Stomach smooth muscle (tissue), 2 donors: ENCODE results near the gene MYH2.

Experiments used
- H3K27ac ChIP-seq: one replicate; pipeline ENCODE4 v1.7.0; 2013; ENCODE audit warnings: mild to moderate bottlenecking, low read length, inconsistent platforms
- H3K27me3 ChIP-seq, 2 donors: one replicate each; pipeline ENCODE4 v1.7.0; 2013; ENCODE audit warnings: low read length in 2 of 2; ENCODE audit not compliant: insufficient read depth in 2 of 2, control insufficient read depth in 1 of 2
- H3K36me3 ChIP-seq, 2 donors: one replicate each; pipeline ENCODE4 v1.7.0; 2013; ENCODE audit warnings: low read length in 2 of 2; ENCODE audit not compliant: control insufficient read depth in 2 of 2, insufficient read depth in 2 of 2
- H3K4me1 ChIP-seq: one replicate; pipeline ENCODE4 v1.7.0; 2013; ENCODE audit warnings: low read length; ENCODE audit not compliant: control insufficient read depth, insufficient read depth
- H3K4me3 ChIP-seq, 2 donors: one replicate each; pipeline ENCODE4 v1.7.0; 2013; ENCODE audit warnings: low read length in 2 of 2
- H3K9ac ChIP-seq, 2 donors: one replicate each; pipeline ENCODE4 v1.7.0; 2013; ENCODE audit warnings: low read length in 2 of 2, mild to moderate bottlenecking in 1 of 2
- H3K9me3 ChIP-seq, 2 donors: one replicate each; pipeline ENCODE4 v1.7.0; 2013; ENCODE audit warnings: low read length in 2 of 2; ENCODE audit not compliant: control insufficient read depth in 2 of 2
- donor health status: healthy.
- donor health status: Pancreatic carcinoma.

MYH2 gene

GRCh38 chr17:10549096-10549842 is at the start of gene MYH2:
Gene MYH2 (minus strand): TSS chr17:10549658. CDS start chr17:10547920, 1,738 bp downstream.
- Histone ChIP-seq H3K4me3 (no peak within 1 kb of the TSS), H3K36me3 (no peaks in the 10 kb centered on the region), H3K27me3 (no peaks in the 10 kb centered on the region), H3K27ac (no peak within 1 kb of the TSS), H3K9ac (no peak within 1 kb of the TSS), H3K4me1 (no peaks in the 10 kb centered on the region), H3K9me3 (no peaks in the 10 kb centered on the region)

DNA sequence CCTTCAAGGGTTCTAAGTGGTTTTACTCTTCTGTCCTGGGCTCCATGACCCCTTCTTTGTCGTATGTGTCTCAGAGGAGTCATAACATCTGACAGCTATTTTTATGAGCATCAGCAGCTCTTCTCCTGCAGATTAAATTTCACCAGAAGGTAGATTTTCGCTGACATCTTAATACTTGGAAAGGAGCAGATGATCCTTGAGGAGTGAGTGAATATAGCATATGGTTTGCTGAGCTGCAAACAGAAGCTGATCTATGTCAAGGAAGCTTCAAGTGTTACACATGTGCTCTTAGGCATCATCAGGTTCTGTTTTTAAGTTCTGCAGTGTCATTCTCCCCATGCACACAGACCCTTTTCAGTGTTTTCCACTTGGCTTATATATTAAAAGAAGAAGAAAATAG is 49.2 kb upstream of the MYH2 start:
- Histone ChIP-seq H3K27ac (no peak overlapping the region), H3K4me1 (no peaks in the 10 kb centered on the region), H3K9ac (no peak overlapping the region), H3K4me3 (no peak overlapping the region), H3K27me3 (peaks cover 0 to 14% of the 10 kb centered on the region in 2 donors), H3K9me3 (peaks cover 0 to 8% of the 10 kb centered on the region in 2 donors), H3K36me3 (no peaks in the 10 kb centered on the region)

DNA sequence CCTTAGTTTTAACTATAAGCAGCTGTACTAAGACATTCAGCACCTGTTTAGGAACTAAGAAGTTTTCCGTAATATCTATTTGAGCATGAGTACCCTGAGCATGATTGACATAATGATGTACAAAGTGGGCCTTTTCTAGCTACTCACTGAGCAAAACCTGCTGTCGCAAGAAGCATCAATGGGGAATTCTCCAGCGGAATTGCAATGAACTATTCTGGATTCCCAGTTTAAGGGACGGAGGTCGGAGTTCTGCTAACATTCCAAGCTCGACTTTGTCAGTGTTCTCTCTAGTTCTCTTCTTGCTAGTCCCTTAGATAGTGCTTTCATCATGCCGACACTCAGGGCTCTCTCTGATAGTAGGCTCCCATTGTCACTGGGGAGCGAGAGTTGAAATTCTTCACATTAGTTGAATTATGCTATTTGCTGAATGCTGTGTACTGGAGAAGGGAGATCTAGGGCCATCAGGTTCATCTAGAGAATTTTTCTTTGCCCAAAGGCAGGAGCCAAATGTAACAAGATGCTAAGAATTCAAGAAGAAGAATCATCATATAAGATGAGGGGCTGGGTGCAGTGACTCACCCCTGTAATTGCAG is 40.2 kb upstream of the MYH2 start:
- no peak overlapping the region for H3K27ac ChIP-seq
- peaks cover 0 to 6% of the 10 kb centered on the region in 2 donors for H3K9me3 ChIP-seq
- H3K9ac ChIP-seq, result no peak overlapping the region
- no peaks in the 10 kb centered on the region for H3K4me1 ChIP-seq
- no peaks in the 10 kb centered on the region for H3K36me3 ChIP-seq
- no peak overlapping the region for H3K4me3 ChIP-seq
- peaks cover 0 to 4% of the 10 kb centered on the region in 2 donors for H3K27me3 ChIP-seq

DNA sequence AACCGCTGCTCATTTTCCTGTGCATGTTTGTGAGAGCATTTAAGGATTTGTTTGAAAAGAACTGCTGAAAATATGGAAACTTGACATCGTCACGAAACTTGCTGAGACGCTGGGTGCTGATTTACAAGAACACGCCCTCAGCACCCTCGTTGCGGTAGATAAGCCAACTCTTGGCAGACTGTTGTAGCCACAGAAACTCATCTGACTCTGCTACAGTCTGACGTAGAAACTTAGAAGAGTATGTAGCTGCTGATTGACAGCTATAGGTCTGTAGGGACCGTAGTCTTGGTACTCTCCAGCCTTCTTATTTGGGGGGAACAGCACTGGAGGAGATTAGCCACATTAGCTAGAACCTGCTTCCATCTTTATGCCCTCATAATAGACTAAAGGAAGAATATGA is 36.1 kb upstream of the MYH2 start:
- no peak overlapping the region for H3K4me3 ChIP-seq
- no peak overlapping the region for H3K9ac ChIP-seq
- H3K27me3 ChIP-seq, result peaks cover 0 to 2% of the 10 kb centered on the region in 2 donors
- H3K27ac ChIP-seq, result no peak overlapping the region
- H3K36me3 ChIP-seq, result no peaks in the 10 kb centered on the region
- H3K4me1 ChIP-seq, result no peaks in the 10 kb centered on the region
- no peaks in the 10 kb centered on the region for H3K9me3 ChIP-seq

GRCh38 chr17:10583834-10584233 is 34.4 kb upstream of the MYH2 start:
- Histone ChIP-seq H3K27ac (no peak overlapping the region), H3K27me3 (peaks cover 0 to 2% of the 10 kb centered on the region in 2 donors), H3K9me3 (no peaks in the 10 kb centered on the region), H3K9ac (no peak overlapping the region), H3K4me1 (no peaks in the 10 kb centered on the region), H3K4me3 (no peak overlapping the region), H3K36me3 (no peaks in the 10 kb centered on the region)

- no peaks in the 10 kb centered on the region for H3K27me3 ChIP-seq
- H3K4me1 ChIP-seq, result no peaks in the 10 kb centered on the region
These were observed 29.8 kb upstream of the MYH2 start for GRCh38 chr17:10579270-10579669.

DNA sequence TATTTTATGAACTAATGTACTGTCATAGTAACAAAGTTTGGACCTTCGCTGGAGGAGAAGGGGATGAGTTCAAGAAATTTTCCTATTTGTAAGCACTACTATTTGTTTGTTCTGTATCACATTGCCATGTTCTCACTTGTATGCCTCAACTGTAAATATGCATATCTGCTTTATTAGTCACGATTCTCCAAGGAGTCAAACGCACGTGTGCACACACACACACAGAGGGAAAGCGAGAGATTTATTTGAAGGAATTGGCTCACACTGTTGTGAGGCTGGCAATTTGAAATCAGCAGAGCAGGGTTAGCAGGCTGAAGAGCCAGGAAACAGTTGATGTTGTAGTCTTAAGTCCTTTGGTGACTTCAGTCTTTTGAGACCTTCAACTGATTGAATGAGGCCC is 24.9 kb upstream of the MYH2 start:
- no peak overlapping the region for H3K27ac ChIP-seq
- no peaks in the 10 kb centered on the region for H3K27me3 ChIP-seq
- H3K9me3 ChIP-seq, result no peaks in the 10 kb centered on the region
- no peak overlapping the region for H3K4me3 ChIP-seq
- H3K4me1 ChIP-seq, result no peaks in the 10 kb centered on the region
- no peak overlapping the region for H3K9ac ChIP-seq
- H3K36me3 ChIP-seq, result no peaks in the 10 kb centered on the region

More at GRCh38 chr17:10579270-10579669, 29.8 kb upstream of the MYH2 start:
- no peak overlapping the region for H3K27ac ChIP-seq
- no peaks in the 10 kb centered on the region for H3K36me3 ChIP-seq
- no peak overlapping the region for H3K4me3 ChIP-seq
- no peak overlapping the region for H3K9ac ChIP-seq
- H3K9me3 ChIP-seq, result no peaks in the 10 kb centered on the region

- Histone ChIP-seq H3K27ac (no peak overlapping the region), H3K4me3 (no peak overlapping the region), H3K27me3 (no peaks in the 10 kb centered on the region), H3K9me3 (no peaks in the 10 kb centered on the region), H3K9ac (no peak overlapping the region), H3K36me3 (no peaks in the 10 kb centered on the region), H3K4me1 (no peaks in the 10 kb centered on the region)
These were observed 14.7 kb upstream of the MYH2 start for GRCh38 chr17:10563991-10564660.

DNA sequence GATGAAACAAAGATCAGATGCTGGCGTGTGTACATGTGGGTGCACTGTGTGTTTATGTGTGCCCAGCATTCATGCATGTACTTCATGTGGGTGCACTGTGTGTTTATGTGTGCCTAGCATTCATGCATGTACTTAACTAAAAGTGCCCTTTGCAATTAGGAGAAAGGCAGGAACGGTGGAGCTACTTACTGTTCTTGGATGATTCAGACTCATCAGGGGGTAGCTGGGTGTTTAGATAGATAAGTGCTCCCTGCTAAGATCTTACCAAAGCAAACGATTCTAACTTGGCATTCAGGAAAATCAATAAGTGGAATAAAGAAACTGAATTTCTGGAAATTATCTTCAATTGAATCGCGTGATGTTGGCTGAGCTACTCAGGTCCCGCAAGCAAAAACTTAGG is 8.6 kb upstream of the MYH2 start:
- no peak overlapping the region for H3K4me3 ChIP-seq
- H3K27ac ChIP-seq, result no peak overlapping the region
- H3K4me1 ChIP-seq, result no peaks in the 10 kb centered on the region
- H3K27me3 ChIP-seq, result no peaks in the 10 kb centered on the region
- no peaks in the 10 kb centered on the region for H3K9me3 ChIP-seq
- H3K36me3 ChIP-seq, result no peaks in the 10 kb centered on the region
- H3K9ac ChIP-seq, result no peak overlapping the region

GRCh38 chr17:10557422-10557821 is 8.0 kb upstream of the MYH2 start:
- Histone ChIP-seq H3K4me1 (no peaks in the 10 kb centered on the region), H3K27ac (no peak overlapping the region), H3K27me3 (no peaks in the 10 kb centered on the region), H3K36me3 (no peaks in the 10 kb centered on the region), H3K9me3 (no peaks in the 10 kb centered on the region), H3K4me3 (no peak overlapping the region), H3K9ac (no peak overlapping the region)
